Subcutaneous abdominal adipose tissue (tissue), 5 donors: ENCODE measurements around the gene SYT2.
"Not testable (repeated sequence)": the region's sequence is repeated elsewhere in the genome, so short reads cannot be mapped to it uniquely, and the experiment has no call there.

ENCODE experiments used
- H3K27ac ChIP-seq: one replicate; pipeline ENCODE4 v1.7.0; 2013; ENCODE audit warnings: low read depth, mild to moderate bottlenecking, inconsistent platforms, low read length, moderate library complexity
- H3K27me3 ChIP-seq, 5 donors: one replicate each; pipeline ENCODE4 v1.7.0; 2013; ENCODE audit warnings: low read length in 5 of 5, inconsistent platforms in 1 of 5; ENCODE audit not compliant: control insufficient read depth in 5 of 5, insufficient read depth in 4 of 5
- H3K36me3 ChIP-seq, 5 donors: one replicate each; pipeline ENCODE4 v1.7.0; 2013; ENCODE audit warnings: low read length in 5 of 5; ENCODE audit not compliant: control insufficient read depth in 5 of 5, insufficient read depth in 5 of 5
- H3K4me1 ChIP-seq, 5 donors: one replicate each; pipeline ENCODE4 v1.7.0; 2013; ENCODE audit warnings: low read length in 5 of 5, mild to moderate bottlenecking in 3 of 5, moderate library complexity in 1 of 5; ENCODE audit not compliant: control insufficient read depth in 5 of 5, insufficient read depth in 5 of 5
- H3K4me3 ChIP-seq, 5 donors: one replicate each; pipeline ENCODE4 v1.7.0; 2013; ENCODE audit warnings: low read length in 5 of 5, low read depth in 1 of 5
- H3K9ac ChIP-seq, 5 donors: one replicate each; pipeline ENCODE4 v1.7.0; 2013; ENCODE audit warnings: low read length in 5 of 5, mild to moderate bottlenecking in 4 of 5, moderate library complexity in 3 of 5
- H3K9me3 ChIP-seq, 5 donors: one replicate each; pipeline ENCODE4 v1.7.0; 2013; ENCODE audit warnings: low read length in 5 of 5; ENCODE audit not compliant: control insufficient read depth in 5 of 5
- donor health status: healthy.
- donor health status: healthy.
- donor health status: healthy.
- donor health status: healthy.
- donor health status: healthy.

Gene SYT2

GRCh38 chr1:202638701-202639305 lies 71.5 kb downstream of the SYT2 start:
- H3K36me3 ChIP-seq, H3K9me3 ChIP-seq, H3K9ac ChIP-seq, H3K4me3 ChIP-seq, H3K27ac ChIP-seq: not testable (repeated sequence)
- Histone ChIP-seq H3K27me3 (peaks cover 5 to 44% (median 22%) of the 10 kb centered on the region in 5 donors), H3K4me1 (peaks cover 0 to 19% (median 13%) of the 10 kb centered on the region in 5 donors)

- H3K4me1 ChIP-seq = peaks cover 0 to 13% (median 8%) of the 10 kb centered on the region in 5 donors
- no peak overlapping the region for H3K9ac ChIP-seq
- H3K4me3 ChIP-seq = no peak overlapping the region
- H3K9me3 ChIP-seq = no peaks in the 10 kb centered on the region
- peaks cover 5 to 45% (median 18%) of the 10 kb centered on the region in 5 donors for H3K27me3 ChIP-seq
- H3K27ac ChIP-seq = no peak overlapping the region
- H3K36me3 ChIP-seq = no peaks in the 10 kb centered on the region
Observed at GRCh38 chr1:202638019-202638700, 72.1 kb downstream of the SYT2 start.

- not testable (repeated sequence) for H3K9ac ChIP-seq, H3K36me3 ChIP-seq, H3K4me1 ChIP-seq, H3K4me3 ChIP-seq, H3K27ac ChIP-seq, H3K9me3 ChIP-seq
- peaks cover 0 to 42% (median 16%) of the 10 kb centered on the region in 5 donors for H3K27me3 ChIP-seq
Observed at GRCh38 chr1:202637321-202638018, 72.8 kb downstream of the SYT2 start.

GRCh38 chr1:202636171-202636570 lies 74.1 kb downstream of the SYT2 start:
- H3K9me3 ChIP-seq, H3K4me1 ChIP-seq, H3K9ac ChIP-seq, H3K4me3 ChIP-seq, H3K36me3 ChIP-seq, H3K27ac ChIP-seq: not testable (repeated sequence)
- H3K27me3 ChIP-seq = peaks cover 0 to 39% (median 7%) of the 10 kb centered on the region in 5 donors

GRCh38 chr1:202632241-202632640 lies 78.0 kb downstream of the SYT2 start:
- no peak overlapping the region for H3K4me3 ChIP-seq
- H3K4me1 ChIP-seq = peaks cover 0 to 10% (median 5%) of the 10 kb centered on the region in 5 donors
- no peaks in the 10 kb centered on the region for H3K9me3 ChIP-seq
- H3K27ac ChIP-seq = no peak overlapping the region
- H3K9ac ChIP-seq = no peak overlapping the region
- peaks cover 0 to 30% (median 10%) of the 10 kb centered on the region in 5 donors for H3K27me3 ChIP-seq
- H3K36me3 ChIP-seq = no peaks in the 10 kb centered on the region

- H3K36me3 ChIP-seq = no peaks in the 10 kb centered on the region
- peaks cover 4 to 20% (median 14%) of the 10 kb centered on the region in 5 donors for H3K4me1 ChIP-seq
- peaks cover 0 to 30% (median 10%) of the 10 kb centered on the region in 5 donors for H3K27me3 ChIP-seq
- H3K27ac ChIP-seq = no peak overlapping the region
- no peak overlapping the region for H3K4me3 ChIP-seq
- no peaks in the 10 kb centered on the region for H3K9me3 ChIP-seq
- no peak overlapping the region for H3K9ac ChIP-seq
Observed at GRCh38 chr1:202631076-202631923, 79.0 kb downstream of the SYT2 start.

GRCh38 chr1:202630541-202630940 lies 79.7 kb downstream of the SYT2 start:
- no peak overlapping the region for H3K27ac ChIP-seq
- peaks cover 0 to 23% (median 10%) of the 10 kb centered on the region in 5 donors for H3K27me3 ChIP-seq
- peaks cover 4 to 26% (median 19%) of the 10 kb centered on the region in 5 donors for H3K4me1 ChIP-seq
- H3K9me3 ChIP-seq = no peaks in the 10 kb centered on the region
- no peak overlapping the region for H3K4me3 ChIP-seq
- H3K36me3 ChIP-seq = no peaks in the 10 kb centered on the region
- no peak overlapping the region for H3K9ac ChIP-seq

- H3K9me3 ChIP-seq, H3K27ac ChIP-seq, H3K9ac ChIP-seq, H3K4me3 ChIP-seq, H3K36me3 ChIP-seq: not testable (repeated sequence)
- H3K4me1 ChIP-seq = peaks cover 4 to 29% (median 20%) of the 10 kb centered on the region in 5 donors
- H3K27me3 ChIP-seq = peaks cover 0 to 22% (median 10%) of the 10 kb centered on the region in 5 donors
Observed at GRCh38 chr1:202630096-202630495, 80.2 kb downstream of the SYT2 start.

- H3K4me3 ChIP-seq, H3K36me3 ChIP-seq, H3K27ac ChIP-seq, H3K9ac ChIP-seq, H3K9me3 ChIP-seq: not testable (repeated sequence)
- peaks cover 5 to 22% (median 10%) of the 10 kb centered on the region in 5 donors for H3K27me3 ChIP-seq
- H3K4me1 ChIP-seq = peaks cover 4 to 36% (median 25%) of the 10 kb centered on the region in 5 donors
Observed at GRCh38 chr1:202629257-202629811, 80.9 kb downstream of the SYT2 start.
